ENCODE data around the gene PRDM10. TPM values are rescaled to one million over a fixed set of nuclear protein-coding genes. Genes with fewer than 3 reads are reported as not detected.

The PRDM10 gene
- total RNA-seq, 1 donor from 2014 or later, result 7.9 TPM

DNA sequence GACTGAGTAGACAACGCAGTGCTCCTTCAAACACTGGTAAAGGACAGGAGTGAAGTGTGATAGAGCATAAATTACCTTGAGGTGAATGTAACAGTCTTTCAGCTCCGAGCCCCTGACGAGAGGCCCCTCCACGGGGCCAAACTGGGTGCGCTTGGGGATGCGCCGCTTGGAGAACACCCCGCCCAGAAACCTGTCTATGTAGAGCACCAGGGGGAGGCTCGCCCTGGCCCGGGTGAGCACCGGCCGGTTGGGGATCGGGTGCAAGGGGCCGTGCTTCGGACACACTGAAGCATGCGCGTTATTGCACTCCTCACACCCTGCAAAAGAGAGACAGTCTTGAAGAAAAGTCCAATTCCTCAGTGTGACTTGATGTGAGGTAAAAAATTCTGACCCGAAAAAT, 57.9 kb downstream of the PRDM10 start:
- DNase-seq (ENCODE audit: low read depth), result no peak
- TF ChIP-seq, protein P1, sequence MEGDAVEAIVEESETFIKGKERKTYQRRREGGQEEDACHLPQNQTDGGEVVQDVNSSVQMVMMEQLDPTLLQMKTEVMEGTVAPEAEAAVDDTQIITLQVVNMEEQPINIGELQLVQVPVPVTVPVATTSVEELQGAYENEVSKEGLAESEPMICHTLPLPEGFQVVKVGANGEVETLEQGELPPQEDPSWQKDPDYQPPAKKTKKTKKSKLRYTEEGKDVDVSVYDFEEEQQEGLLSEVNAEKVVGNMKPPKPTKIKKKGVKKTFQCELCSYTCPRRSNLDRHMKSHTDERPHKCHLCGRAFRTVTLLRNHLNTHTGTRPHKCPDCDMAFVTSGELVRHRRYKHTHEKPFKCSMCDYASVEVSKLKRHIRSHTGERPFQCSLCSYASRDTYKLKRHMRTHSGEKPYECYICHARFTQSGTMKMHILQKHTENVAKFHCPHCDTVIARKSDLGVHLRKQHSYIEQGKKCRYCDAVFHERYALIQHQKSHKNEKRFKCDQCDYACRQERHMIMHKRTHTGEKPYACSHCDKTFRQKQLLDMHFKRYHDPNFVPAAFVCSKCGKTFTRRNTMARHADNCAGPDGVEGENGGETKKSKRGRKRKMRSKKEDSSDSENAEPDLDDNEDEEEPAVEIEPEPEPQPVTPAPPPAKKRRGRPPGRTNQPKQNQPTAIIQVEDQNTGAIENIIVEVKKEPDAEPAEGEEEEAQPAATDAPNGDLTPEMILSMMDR (conservative IDR thresholded peaks at IDR 0.05; ENCODE audit: low read depth, low read length), result no peak
- no peak overlapping the region for H3K4me3 ChIP-seq (ENCODE audit: low read depth, low read length)

GRCh38 chr11:129943036-129943435, 59.6 kb downstream of the PRDM10 start:
- H3K4me3 ChIP-seq (ENCODE audit: low read depth, low read length), result no peak overlapping the region
- DNase-seq (ENCODE audit: low read depth), result no peak
- TF ChIP-seq, protein P1 (conservative IDR thresholded peaks at IDR 0.05; ENCODE audit: low read depth, low read length), result no peak

- TF ChIP-seq, protein P1 (conservative IDR thresholded peaks at IDR 0.05; ENCODE audit: low read depth, low read length), result no peak
- no peak overlapping the region for H3K4me3 ChIP-seq (ENCODE audit: low read depth, low read length)
- no peak for DNase-seq (ENCODE audit: low read depth)
Measured at GRCh38 chr11:129939510-129939909, 63.1 kb downstream of the PRDM10 start.

DNA sequence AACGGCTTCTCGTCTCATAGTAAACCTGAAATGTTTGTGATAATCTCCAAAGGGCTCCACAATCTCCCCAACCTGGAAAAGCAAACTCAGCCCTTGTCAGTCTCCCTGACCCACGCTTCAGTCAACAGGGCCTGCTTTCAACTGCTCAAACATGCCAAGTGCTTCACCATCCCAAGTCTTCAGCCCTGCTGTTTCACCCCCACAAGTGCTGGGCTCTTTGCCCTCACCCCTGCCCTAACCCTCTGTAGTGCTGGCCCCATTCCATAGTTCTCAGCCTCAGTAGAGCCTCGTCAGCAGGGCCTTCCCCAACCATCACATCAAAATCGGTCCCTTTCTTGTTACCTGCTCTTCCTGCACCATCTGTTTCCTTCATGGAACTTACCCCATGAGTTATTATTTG, 63.9 kb downstream of the PRDM10 start:
- no peak overlapping the region for H3K4me3 ChIP-seq (ENCODE audit: low read depth, low read length)
- TF ChIP-seq, protein P1 (conservative IDR thresholded peaks at IDR 0.05; ENCODE audit: low read depth, low read length), result no peak

GRCh38 chr11:129937592-129938238, 64.9 kb downstream of the PRDM10 start:
- TF ChIP-seq, protein P1 (conservative IDR thresholded peaks at IDR 0.05; ENCODE audit: low read depth, low read length), result no peak
- no peak for DNase-seq (ENCODE audit: low read depth)

More for the DNA sequence above, 63.9 kb downstream of the PRDM10 start:
- DNase-seq (ENCODE audit: low read depth), result no peak

DNA sequence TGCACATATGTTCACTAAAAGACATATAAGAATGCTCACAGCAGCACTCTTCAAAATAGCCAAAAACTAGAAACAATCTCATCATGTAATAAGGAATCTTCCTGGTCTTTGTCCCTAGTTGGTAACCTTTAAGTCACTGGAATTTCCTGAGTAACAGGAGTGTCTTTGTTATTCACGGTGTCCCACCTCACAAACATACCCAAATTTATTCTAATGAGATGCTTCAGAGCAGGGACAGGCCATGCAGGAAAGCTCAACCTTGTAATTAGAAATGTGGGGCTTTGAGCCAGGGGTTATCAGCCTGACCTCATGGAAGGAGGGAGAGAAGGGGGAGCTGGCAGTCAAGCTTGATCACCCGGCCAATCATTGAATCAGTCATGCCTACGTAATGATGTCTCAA, 66.9 kb downstream of the PRDM10 start:
- no peak overlapping the region for H3K4me3 ChIP-seq (ENCODE audit: low read depth, low read length)
- DNase-seq (ENCODE audit: low read depth), result no peak
- TF ChIP-seq, protein P1 (conservative IDR thresholded peaks at IDR 0.05; ENCODE audit: low read depth, low read length), result no peak

More at GRCh38 chr11:129937592-129938238, 64.9 kb downstream of the PRDM10 start:
- H3K4me3 ChIP-seq (ENCODE audit: low read depth, low read length), result no peak overlapping the region

DNA sequence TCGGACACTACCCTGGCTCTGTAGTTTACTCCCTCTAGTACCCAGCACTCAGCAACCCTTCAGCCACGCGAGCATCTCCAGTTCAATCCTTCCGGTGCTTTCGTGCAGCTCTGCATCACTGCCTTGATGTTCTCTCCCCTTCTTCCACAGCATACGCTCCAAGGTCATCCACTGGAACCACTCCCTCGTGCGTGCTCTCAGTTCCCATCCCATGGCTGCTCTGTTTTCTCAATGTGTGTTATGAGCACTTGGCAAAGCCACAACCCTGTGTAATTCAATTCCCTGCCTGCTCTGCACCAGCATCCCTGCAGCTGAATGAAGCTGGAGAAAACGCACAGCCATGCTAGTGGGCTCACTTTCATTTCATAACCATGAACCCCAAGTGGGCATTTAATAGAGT, 68.7 kb downstream of the PRDM10 start:
- DNase-seq (ENCODE audit: low read depth), result no peak
- no peak overlapping the region for H3K4me3 ChIP-seq (ENCODE audit: low read depth, low read length)
- TF ChIP-seq, protein P1 (conservative IDR thresholded peaks at IDR 0.05; ENCODE audit: low read depth, low read length), result no peak

Measured in epithelial cell of proximal tubule (primary cell).